ENCODE data around the gene CRYZ.

GRCh38 chr1:74681851-74682250 is 51.0 kb downstream of the CRYZ start:
- TF ChIP-seq, protein P1, sequence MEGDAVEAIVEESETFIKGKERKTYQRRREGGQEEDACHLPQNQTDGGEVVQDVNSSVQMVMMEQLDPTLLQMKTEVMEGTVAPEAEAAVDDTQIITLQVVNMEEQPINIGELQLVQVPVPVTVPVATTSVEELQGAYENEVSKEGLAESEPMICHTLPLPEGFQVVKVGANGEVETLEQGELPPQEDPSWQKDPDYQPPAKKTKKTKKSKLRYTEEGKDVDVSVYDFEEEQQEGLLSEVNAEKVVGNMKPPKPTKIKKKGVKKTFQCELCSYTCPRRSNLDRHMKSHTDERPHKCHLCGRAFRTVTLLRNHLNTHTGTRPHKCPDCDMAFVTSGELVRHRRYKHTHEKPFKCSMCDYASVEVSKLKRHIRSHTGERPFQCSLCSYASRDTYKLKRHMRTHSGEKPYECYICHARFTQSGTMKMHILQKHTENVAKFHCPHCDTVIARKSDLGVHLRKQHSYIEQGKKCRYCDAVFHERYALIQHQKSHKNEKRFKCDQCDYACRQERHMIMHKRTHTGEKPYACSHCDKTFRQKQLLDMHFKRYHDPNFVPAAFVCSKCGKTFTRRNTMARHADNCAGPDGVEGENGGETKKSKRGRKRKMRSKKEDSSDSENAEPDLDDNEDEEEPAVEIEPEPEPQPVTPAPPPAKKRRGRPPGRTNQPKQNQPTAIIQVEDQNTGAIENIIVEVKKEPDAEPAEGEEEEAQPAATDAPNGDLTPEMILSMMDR (conservative IDR thresholded peaks at IDR 0.05 in 1 of 2, IDR thresholded peaks at IDR 0.05 in 1 of 2; ENCODE audit: extremely low read depth in 1 of 2, insufficient read depth in 1 of 2, low read depth in 1 of 2, low read length in 2 of 2) = no peak
- TF ChIP-seq EZH2 (IDR thresholded peaks at IDR 0.05; ENCODE audit: borderline replicate concordance, low read length) = no peak
